Effector CD4-positive, alpha-beta T cell (primary cell): ENCODE measurements around the gene TLR10.

Experiments used
- DNase-seq: peaks from one replicate; pipeline ENCODE4 v3.0.0-alpha.2; 2020

TLR10 gene

GRCh38 chr4:38728631-38729141 lies 54.1 kb downstream of the TLR10 start:
- no peak for DNase-seq

- DNase-seq = no peak
These were observed 58.3 kb downstream of the TLR10 start for GRCh38 chr4:38724475-38724808.

GRCh38 chr4:38723726-38724474 lies 58.9 kb downstream of the TLR10 start:
- no peak for DNase-seq

GRCh38 chr4:38723114-38723513 lies 59.7 kb downstream of the TLR10 start:
- DNase-seq = no peak
